DND-41 (cell line): Measurements from ENCODE around the gene SHCBP1.

Source experiments
- ATAC-seq: fragments of 200-7000 bp; cut with Tn5 transposase; 3 replicates; pipeline ENCODE4 v1.9.1; 2021; ENCODE audit warnings: low read depth; ENCODE audit not compliant: insufficient read depth
- DNase-seq: peaks from one replicate; pipeline ENCODE4 v3.0.0-alpha.2; 2020
- H2AFZ ChIP-seq: 2 replicates; pipeline ENCODE4 v1.6.0; 2012; ENCODE audit warnings: low read depth, low read length
- H3K27ac ChIP-seq: 2 replicates; pipeline ENCODE4 v1.5.1; 2012; ENCODE audit warnings: low read length, inconsistent platforms
- H3K27me3 ChIP-seq: fragments of 200-600 bp; sonication (generic); 2 replicates; pipeline ENCODE4 v1.6.0; 2012; ENCODE audit warnings: low read length, mild to moderate bottlenecking, inconsistent platforms; ENCODE audit not compliant: insufficient read depth, poor library complexity
- H3K36me3 ChIP-seq: 2 replicates; pipeline ENCODE4 v1.5.1; 2012; ENCODE audit warnings: low read length, inconsistent platforms; ENCODE audit not compliant: insufficient read depth
- H3K4me1 ChIP-seq: 2 replicates; pipeline ENCODE4 v1.5.1; 2012; ENCODE audit warnings: mild to moderate bottlenecking, low read length; ENCODE audit not compliant: insufficient read depth
- H3K4me2 ChIP-seq: 2 replicates; pipeline ENCODE4 v1.6.0; 2012; ENCODE audit warnings: mild to moderate bottlenecking, moderate library complexity, low read length, inconsistent platforms; ENCODE audit not compliant: insufficient read depth
- H3K4me3 ChIP-seq, 2 experiments: fragments of 200-600 bp in 1 of 2; shearing (Covaris generic) in 1 of 2; 2 replicates each; pipeline ENCODE4 v1.5.1; 2012 to 2016; ENCODE audit warnings: inconsistent platforms in 2 of 2, low read length in 2 of 2, mild to moderate bottlenecking in 2 of 2, low read depth in 1 of 2, moderate library complexity in 1 of 2
- H3K79me2 ChIP-seq: 2 replicates; pipeline ENCODE4 v1.6.0; 2012; ENCODE audit warnings: low read length, inconsistent platforms; ENCODE audit not compliant: insufficient read depth
- H3K9ac ChIP-seq: 2 replicates; pipeline ENCODE4 v1.6.0; 2012; ENCODE audit warnings: low read depth, mild to moderate bottlenecking, inconsistent platforms, low read length, moderate library complexity
- H3K9me3 ChIP-seq: 2 replicates; pipeline ENCODE4 v1.5.1; 2012; ENCODE audit warnings: low read length, moderate library complexity, mild to moderate bottlenecking, inconsistent platforms; ENCODE audit not compliant: insufficient read depth, severe bottlenecking
- H4K20me1 ChIP-seq: 2 replicates; pipeline ENCODE4 v1.6.0; 2012; ENCODE audit warnings: low read length; ENCODE audit not compliant: insufficient read depth
- CTCF ChIP-seq: IDR thresholded peaks from 2 replicates; pipeline ENCODE4 v1.5.1; 2012; ENCODE audit warnings: borderline replicate concordance, low read length, moderate library complexity, mild to moderate bottlenecking; ENCODE audit not compliant: poor library complexity, severe bottlenecking; ENCODE audit errors: extremely low read depth
- EZH2 ChIP-seq: IDR thresholded peaks from 3 replicates; pipeline ENCODE4 v1.6.1; 2012; ENCODE audit warnings: borderline replicate concordance, low read depth, mild to moderate bottlenecking, moderate library complexity, low read length, inconsistent platforms; ENCODE audit not compliant: severe bottlenecking

SHCBP1 gene

DNA sequence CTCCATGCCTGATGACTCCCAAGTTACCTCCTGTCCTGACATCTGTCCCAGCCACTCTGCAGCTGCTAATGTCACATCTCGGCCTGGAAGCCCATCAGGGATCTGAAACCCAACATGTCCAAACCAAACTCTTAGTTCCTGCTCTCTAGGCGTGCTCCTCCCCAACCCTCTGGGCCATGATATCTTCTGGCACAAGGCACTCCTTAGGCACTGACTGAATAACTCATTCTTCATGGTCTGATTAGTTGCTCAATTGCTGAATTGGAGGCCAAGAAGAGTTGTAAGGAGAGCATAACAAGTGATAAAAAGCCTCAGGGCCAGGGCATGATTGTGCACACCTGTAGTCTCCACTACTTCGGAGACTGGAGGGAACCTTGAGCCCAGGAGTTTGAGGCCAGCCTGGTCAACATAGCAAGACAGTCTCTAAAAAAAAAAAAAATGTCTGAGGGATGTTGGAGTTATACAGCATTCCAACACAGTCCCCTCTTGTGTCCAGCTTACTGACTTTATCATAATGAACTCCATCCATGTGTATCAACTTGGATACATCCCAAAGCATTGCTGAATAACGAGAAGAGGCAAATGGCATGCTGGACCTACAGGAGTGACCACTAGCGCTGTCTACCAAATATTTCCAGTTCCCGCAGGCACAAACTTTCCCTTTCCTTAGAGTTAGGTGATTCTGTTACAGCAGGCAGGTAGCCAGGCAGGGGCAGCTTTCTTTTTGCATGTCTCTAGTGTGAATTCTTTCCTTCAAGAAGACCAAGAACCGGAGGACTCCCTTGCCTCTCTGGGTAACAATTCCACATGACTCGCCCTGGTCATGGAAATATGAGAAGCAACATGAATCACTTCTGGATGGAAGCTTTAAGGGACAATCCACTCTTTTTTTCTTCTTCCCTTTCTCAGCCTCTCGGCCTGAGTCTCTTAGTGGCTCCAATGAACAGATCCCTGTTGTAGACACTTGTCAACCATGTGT lies 18.1 kb upstream of the SHCBP1 start:
- Histone ChIP-seq H3K27me3 (no peaks in the 10 kb centered on the region), H3K9ac (no peak overlapping the region), H3K4me2 (no peak overlapping the region), H4K20me1 (no peaks in the 10 kb centered on the region), H3K9me3 (no peaks in the 10 kb centered on the region), H2AFZ (no peak overlapping the region), H3K79me2 (no peaks in the 10 kb centered on the region), H3K27ac (no peak overlapping the region), H3K4me3 (no peak overlapping the region), H3K36me3 (no peaks in the 10 kb centered on the region), H3K4me1 (no peaks in the 10 kb centered on the region)
- ATAC-seq (no peak), DNase-seq (no peak)
- TF ChIP-seq EZH2 (no peak), CTCF (no peak)

DNA sequence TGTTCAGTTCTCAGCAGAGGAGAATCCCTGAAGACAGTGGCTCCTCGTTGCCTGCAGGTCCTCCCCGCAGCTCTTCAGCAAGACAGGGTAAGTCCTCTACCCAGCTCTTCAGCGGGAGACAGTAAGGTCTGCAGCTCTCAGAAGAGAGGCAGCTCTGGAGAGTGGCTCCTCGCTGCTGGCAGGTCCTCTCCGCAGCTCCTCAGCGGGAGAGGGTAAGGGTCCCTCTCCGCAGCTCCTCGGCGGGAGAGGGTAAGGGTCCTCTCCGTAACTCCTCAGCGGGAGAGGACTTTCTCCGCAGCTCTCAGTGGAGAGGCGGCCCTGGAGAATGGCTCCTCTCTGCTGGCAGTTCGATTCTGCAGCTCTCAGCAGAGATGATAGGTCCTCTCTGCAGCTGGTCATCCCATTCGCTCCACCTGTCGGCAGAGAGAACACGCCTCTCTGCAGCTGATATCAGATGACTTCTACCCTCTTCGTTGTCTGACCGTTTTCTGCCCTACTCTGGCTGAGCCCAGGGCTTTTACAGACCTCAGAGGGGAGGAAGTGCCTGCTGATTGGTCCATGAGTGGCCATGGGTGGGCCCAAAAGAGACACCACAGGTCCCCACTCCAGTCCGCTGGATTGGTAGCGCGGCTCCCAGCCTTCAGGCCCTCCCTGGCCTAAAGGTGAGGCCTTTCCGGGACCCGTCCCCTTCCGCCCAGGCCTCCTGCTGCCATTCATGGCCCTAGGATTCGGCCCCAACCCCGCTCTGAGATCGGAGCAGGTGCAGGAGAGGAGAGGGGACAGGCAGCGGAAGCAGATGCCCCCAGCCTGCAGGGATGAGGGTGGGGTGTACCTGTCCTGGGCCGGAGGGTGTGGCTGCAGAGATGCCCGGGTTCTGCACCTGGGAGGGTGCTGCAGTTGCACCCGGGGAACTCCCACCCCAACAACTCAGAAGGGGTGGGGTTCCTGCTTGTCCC lies 11.9 kb upstream of the SHCBP1 start:
- Histone ChIP-seq H3K4me3 (no peak overlapping the region), H3K4me2 (no peak overlapping the region)
- ATAC-seq = no peak

More for the DNA sequence above, 11.9 kb upstream of the SHCBP1 start:
- Histone ChIP-seq H3K79me2 (no peaks in the 10 kb centered on the region), H3K9me3 (no peaks in the 10 kb centered on the region), H2AFZ (no peak overlapping the region), H4K20me1 (no peaks in the 10 kb centered on the region), H3K36me3 (no peaks in the 10 kb centered on the region), H3K27ac (no peak overlapping the region), H3K4me1 (no peaks in the 10 kb centered on the region), H3K27me3 (peaks cover 4% of the 10 kb centered on the region), H3K9ac (no peak overlapping the region)
- no peak for TF ChIP-seq EZH2
- TF ChIP-seq CTCF = no peak
- no peak for DNase-seq
